HCT116 (cell line): Measurements from ENCODE around the gene TPRG1. TPM values are rescaled to one million over a fixed set of nuclear protein-coding genes. Genes with fewer than 3 reads are reported as not detected.

Source experiments
- ATAC-seq: fragments of 200-7000 bp; cut with Tn5 transposase; 2 replicates; pipeline ENCODE4 v1.9.1; 2020; ENCODE audit warnings: mild to moderate bottlenecking, moderate library complexity
- BruUV-seq: library from RNA; stranded (reverse); fragments of 400-500 nt; replicated peaks from 2 replicates; lab custom pipeline; 2021; lab: Mats Ljungman, UMichigan
- CTCF ChIA-PET: fragments of 300-600 bp; sonication (Branson Sonifier 250); formaldehyde crosslinking; loops from one replicate; lab custom pipeline; 2021; ENCODE audit warnings: antibody characterized with exemption; lab: Charles Lee
- POLR2A ChIA-PET: fragments of 300-600, 350-600 bp; sonication (Branson Sonifier 250); formaldehyde crosslinking; loops from one replicate; lab custom pipeline; 2021; ENCODE audit warnings: antibody characterized with exemption; lab: Charles Lee
- RAD21 ChIA-PET, 2 experiments: fragments of 300-600 bp; sonication (Branson Sonifier 250); formaldehyde crosslinking; loops; one replicate each; lab custom pipeline; 2023; ENCODE audit warnings: low total read pairs in 2 of 2; ENCODE audit not compliant: uncharacterized antibody in 2 of 2, unreplicated experiment in 2 of 2, low non-redundant PET in 1 of 2; lab: Charles Lee
- DNase-seq: peaks from one replicate; pipeline ENCODE4 v3.0.0-alpha.2; 2010; ENCODE audit warnings: low read depth, low spot score
- H2AFZ ChIP-seq: fragments of 200-600 bp; shearing (Covaris generic), sonication (generic); 2 replicates; pipeline ENCODE4 v1.6.1; 2017; ENCODE audit warnings: low read depth, mixed run types, mixed read lengths, antibody characterized with exemption, low read length; ENCODE audit not compliant: poor library complexity, severe bottlenecking
- H3K27ac ChIP-seq: 2 replicates; pipeline ENCODE4 v1.5.1; 2012; ENCODE audit warnings: low read depth, low read length
- H3K27me3 ChIP-seq: fragments of 200-600 bp; sonication (generic); 2 replicates; pipeline ENCODE4 v1.6.1; 2016; ENCODE audit warnings: mixed run types, low read length, mixed read lengths; ENCODE audit not compliant: insufficient read depth
- H3K36me3 ChIP-seq, 2 experiments: fragments of 200-500 bp in 1 of 2; fragments of 200-600 bp in 1 of 2; sonication (Bioruptor generic) in 1 of 2; sonication (generic) in 1 of 2; 2 replicates each; pipeline versions ENCODE4 v1.5.1 to v1.6.1; 2014 to 2016; ENCODE audit warnings: low read length in 2 of 2, inconsistent platforms in 1 of 2, mixed read lengths in 1 of 2, mixed run types in 1 of 2; ENCODE audit not compliant: insufficient read depth in 2 of 2, control insufficient read depth in 1 of 2
- H3K4me1 ChIP-seq, 2 experiments: fragments of 200-600 bp in 1 of 2; sonication (generic) in 1 of 2; 2 replicates each; pipeline versions ENCODE4 v1.5.1 to v1.6.1; 2012 to 2017; ENCODE audit warnings: low read length in 2 of 2, inconsistent platforms in 1 of 2, mild to moderate bottlenecking in 1 of 2, mixed read lengths in 1 of 2, mixed run types in 1 of 2, moderate library complexity in 1 of 2; ENCODE audit not compliant: insufficient read depth in 2 of 2, control insufficient read depth in 1 of 2
- H3K4me2 ChIP-seq: fragments of 200-600 bp; sonication (generic); 2 replicates; pipeline ENCODE4 v1.6.1; 2017; ENCODE audit warnings: mixed run types, low read length, mixed read lengths
- H3K4me3 ChIP-seq, 2 experiments: fragments of 200-600 bp in 1 of 2; sonication (generic) in 1 of 2; replicated peaks in 1 of 2; 2 replicates each; pipeline ENCODE4 v1.5.1; 2011 to 2016; ENCODE audit warnings: low read length in 2 of 2, control low read depth in 1 of 2, low read depth in 1 of 2, mild to moderate bottlenecking in 1 of 2, mixed read lengths in 1 of 2, mixed run types in 1 of 2
- H3K79me2 ChIP-seq: fragments of 200-600 bp; sonication (generic); 2 replicates; pipeline ENCODE4 v1.6.1; 2017; ENCODE audit warnings: mild to moderate bottlenecking, mixed run types, low read length, moderate library complexity, mixed read lengths; ENCODE audit not compliant: insufficient read depth
- H3K9ac ChIP-seq: fragments of 200-600 bp; sonication (generic); 2 replicates; pipeline ENCODE4 v1.6.1; 2016; ENCODE audit warnings: low read length, mixed read lengths
- H3K9me2 ChIP-seq: fragments of 200-600 bp; sonication (generic), shearing (Covaris generic); 2 replicates; pipeline ENCODE4 v1.6.1; 2017; ENCODE audit warnings: mixed run types, mild to moderate bottlenecking, moderate library complexity; ENCODE audit not compliant: insufficient read depth
- H3K9me3 ChIP-seq, 2 experiments: fragments of 200-500 bp in 1 of 2; fragments of 200-600 bp in 1 of 2; sonication (Bioruptor generic) in 1 of 2; sonication (generic) in 1 of 2; 2 replicates each; pipeline ENCODE4 v1.6.1; 2014 to 2017; ENCODE audit warnings: low read length in 2 of 2, mixed read lengths in 2 of 2, inconsistent platforms in 1 of 2, low read depth in 1 of 2, mild to moderate bottlenecking in 1 of 2, mixed run types in 1 of 2, moderate library complexity in 1 of 2; ENCODE audit not compliant: control insufficient read depth in 1 of 2, insufficient read depth in 1 of 2
- H4K20me1 ChIP-seq: fragments of 200-600 bp; sonication (generic), shearing (Covaris generic); 2 replicates; pipeline ENCODE4 v1.6.1; 2017; ENCODE audit warnings: mixed run types, mild to moderate bottlenecking, moderate library complexity; ENCODE audit not compliant: insufficient read depth
- CBX3 ChIP-seq: IDR thresholded peaks from 2 replicates; pipeline ENCODE4 v1.6.1; 2012; ENCODE audit warnings: low read depth
- CEBPB ChIP-seq: IDR thresholded peaks from 2 replicates; pipeline ENCODE4 v1.6.1; 2012; ENCODE audit warnings: low read depth
- ELF1 ChIP-seq: IDR thresholded peaks from 2 replicates; pipeline ENCODE4 v1.6.1; 2012; ENCODE audit warnings: low read depth, borderline replicate concordance
- MAX ChIP-seq: IDR thresholded peaks from 2 replicates; pipeline ENCODE4 v1.6.1; 2012
- POLR2AphosphoS5 ChIP-seq: IDR thresholded peaks from 2 replicates; pipeline ENCODE4 v1.6.1; 2011; ENCODE audit warnings: mild to moderate bottlenecking, low read depth, low read length, moderate library complexity
- RAD21 ChIP-seq: IDR thresholded peaks from 2 replicates; pipeline ENCODE4 v1.6.1; 2012; ENCODE audit warnings: low read depth, mild to moderate bottlenecking
- SP1 ChIP-seq: IDR thresholded peaks from 2 replicates; pipeline ENCODE4 v1.6.1; 2012; ENCODE audit warnings: low read depth
- YY1 ChIP-seq: IDR thresholded peaks from 2 replicates; pipeline ENCODE4 v1.6.1; 2011; ENCODE audit warnings: low read length, low read depth, moderate library complexity, mild to moderate bottlenecking; ENCODE audit not compliant: insufficient replicate concordance; ENCODE audit errors: extremely low read depth
- ZFX ChIP-seq: fragments of 450-650 bp; IDR thresholded peaks from 2 replicates; pipeline ENCODE4 v1.6.1; 2017
- ZNF274 ChIP-seq: fragments of 200-500 bp; sonication (Bioruptor generic); IDR thresholded peaks from 2 replicates; pipeline ENCODE4 v1.6.1; 2014; ENCODE audit warnings: mild to moderate bottlenecking, low read depth, low read length, inconsistent platforms
- intact Hi-C: fragments of 100-400 bp; cut with micrococcal nuclease; formaldehyde crosslinking; loops from 2 replicates; pipeline ENCODE4 v1.10.0; 2022
- total RNA-seq: library from RNA; stranded (reverse); gene quantifications from one replicate; pipeline ENCODE4 v1.2.1, GENCODE V29; 2021; ENCODE audit not compliant: unreplicated experiment

Gene TPRG1
- total RNA-seq, 1 experiment from 2014 or later: 2.8 TPM

- POLR2A ChIA-PET: no interaction called here
- ATAC-seq: no peak
- intact Hi-C loops: no loop called here
- Histone ChIP-seq H3K79me2 (no peaks in the 10 kb centered on the region), H3K4me2 (no peak overlapping the region), H3K9ac (no peak overlapping the region), H3K4me3 (no peak overlapping the region), H3K4me1 (peaks cover 7 to 13% of the 10 kb centered on the region in 2 experiments; a peak in 2 of 4 replicates), H3K9me2 (no peaks in the 10 kb centered on the region), H3K27me3 (0 out of 2 replicates have a peak, but pooled peaks cover 8% of the 10 kb centered on the region), H3K27ac (no peak overlapping the region), H4K20me1 (no peaks in the 10 kb centered on the region), H2AFZ (no peak overlapping the region), H3K9me3 (no peaks in the 10 kb centered on the region), H3K36me3 (no peaks in the 10 kb centered on the region)
- no TSS peak for BruUV-seq
- RAD21 ChIA-PET: no interaction called here
- CTCF ChIA-PET: no interaction called here
- TF ChIP-seq MAX: no peak
- no peak for TF ChIP-seq ELF1
- TF ChIP-seq CBX3: no peak
- TF ChIP-seq POLR2AphosphoS5: no peak
- no peak for TF ChIP-seq RAD21
- no peak for TF ChIP-seq CEBPB
- no peak for TF ChIP-seq ZNF274
- no peak for TF ChIP-seq SP1
- TF ChIP-seq YY1: no peak
- no peak for DNase-seq
Observed at GRCh38 chr3:189308608-189309007, 136.8 kb downstream of the TPRG1 start.

GRCh38 chr3:189309400-189309975 lies 137.7 kb downstream of the TPRG1 start:
- H3K9me2 ChIP-seq: no peaks in the 10 kb centered on the region
- H3K4me2 ChIP-seq: no peak overlapping the region
- H3K9ac ChIP-seq: no peak overlapping the region
- no peaks in the 10 kb centered on the region for H3K9me3 ChIP-seq
- H3K27ac ChIP-seq: no peak overlapping the region
- no peak for DNase-seq
- no peak overlapping the region for H2AFZ ChIP-seq
- H3K36me3 ChIP-seq: no peaks in the 10 kb centered on the region
- ATAC-seq: no peak
- ChIA-PET CTCF (no interaction called here), RAD21 (no interaction called here), POLR2A (no interaction called here)
- intact Hi-C loops: no loop called here
- no peak for TF ChIP-seq ZFX
- H3K4me1 ChIP-seq: peaks cover 6% of the 10 kb centered on the region in 2 experiments; a peak in 2 of 4 replicates
- no peaks in the 10 kb centered on the region for H4K20me1 ChIP-seq
- no TSS peak for BruUV-seq
- no peak overlapping the region for H3K4me3 ChIP-seq
- 0 out of 2 replicates have a peak, but pooled peaks cover 8% of the 10 kb centered on the region for H3K27me3 ChIP-seq
- H3K79me2 ChIP-seq: no peaks in the 10 kb centered on the region
